H1 (cell line): ENCODE results near the gene TBC1D22A.

Source experiments
- RBBP5 ChIP-seq: IDR thresholded peaks from 2 replicates; pipeline ENCODE4 v1.7.1; 2012; ENCODE audit warnings: low read depth, mild to moderate bottlenecking, inconsistent platforms, low read length, moderate library complexity, borderline replicate concordance
- SP4 ChIP-seq: IDR thresholded peaks from 2 replicates; pipeline ENCODE4 v1.6.1; 2012; ENCODE audit warnings: low read length, inconsistent platforms
- ZNF274 ChIP-seq: IDR thresholded peaks from 2 replicates; pipeline ENCODE4 v1.7.0; 2012; ENCODE audit warnings: low read length, borderline replicate concordance; ENCODE audit errors: extremely low read depth
- TF ChIP-seq, protein P1 (sequence below), 3 experiments: IDR thresholded peaks; 1 replicate in 2 of 3; 2 replicates in 1 of 3; pipeline versions ENCODE4 v1.5.1 to v1.6.1; 2011; ENCODE audit warnings: low read length in 3 of 3, mild to moderate bottlenecking in 3 of 3, inconsistent platforms in 2 of 3, low read depth in 1 of 3, moderate library complexity in 1 of 3; ENCODE audit not compliant: insufficient read depth in 1 of 3; ENCODE audit errors: control extremely low read depth in 1 of 3

DNA sequence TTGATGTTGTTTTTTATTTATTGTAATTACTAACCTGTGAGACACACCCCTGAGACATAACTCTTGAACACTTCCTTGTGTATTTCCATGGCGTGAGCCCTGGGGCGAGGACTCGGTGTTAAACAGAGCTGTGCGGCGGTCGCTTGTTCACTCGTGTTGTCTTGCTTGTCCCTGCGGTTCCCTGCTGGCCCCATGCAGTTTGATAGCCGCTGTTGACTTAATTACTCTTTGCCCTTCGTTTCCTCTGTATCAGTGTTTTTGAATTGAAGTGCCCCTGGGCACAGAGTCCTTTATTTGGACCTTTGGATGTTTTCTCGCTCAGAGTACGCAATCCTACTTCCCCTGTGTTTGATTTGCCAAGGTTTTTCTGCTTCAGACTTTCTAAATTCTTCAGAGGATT lies 52.7 kb downstream of the TBC1D22A start:
- no peak for TF ChIP-seq RBBP5
- TF ChIP-seq ZNF274: no peak
- TF ChIP-seq, protein P1, sequence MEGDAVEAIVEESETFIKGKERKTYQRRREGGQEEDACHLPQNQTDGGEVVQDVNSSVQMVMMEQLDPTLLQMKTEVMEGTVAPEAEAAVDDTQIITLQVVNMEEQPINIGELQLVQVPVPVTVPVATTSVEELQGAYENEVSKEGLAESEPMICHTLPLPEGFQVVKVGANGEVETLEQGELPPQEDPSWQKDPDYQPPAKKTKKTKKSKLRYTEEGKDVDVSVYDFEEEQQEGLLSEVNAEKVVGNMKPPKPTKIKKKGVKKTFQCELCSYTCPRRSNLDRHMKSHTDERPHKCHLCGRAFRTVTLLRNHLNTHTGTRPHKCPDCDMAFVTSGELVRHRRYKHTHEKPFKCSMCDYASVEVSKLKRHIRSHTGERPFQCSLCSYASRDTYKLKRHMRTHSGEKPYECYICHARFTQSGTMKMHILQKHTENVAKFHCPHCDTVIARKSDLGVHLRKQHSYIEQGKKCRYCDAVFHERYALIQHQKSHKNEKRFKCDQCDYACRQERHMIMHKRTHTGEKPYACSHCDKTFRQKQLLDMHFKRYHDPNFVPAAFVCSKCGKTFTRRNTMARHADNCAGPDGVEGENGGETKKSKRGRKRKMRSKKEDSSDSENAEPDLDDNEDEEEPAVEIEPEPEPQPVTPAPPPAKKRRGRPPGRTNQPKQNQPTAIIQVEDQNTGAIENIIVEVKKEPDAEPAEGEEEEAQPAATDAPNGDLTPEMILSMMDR (IDR thresholded peaks at IDR 0.05; ENCODE audit: control extremely low read depth in 1 of 3, insufficient read depth in 1 of 3, low read depth in 1 of 3, low read length in 3 of 3): no peak
- no peak for TF ChIP-seq SP4
